ENCODE results near the gene NACAD.

NACAD gene

DNA sequence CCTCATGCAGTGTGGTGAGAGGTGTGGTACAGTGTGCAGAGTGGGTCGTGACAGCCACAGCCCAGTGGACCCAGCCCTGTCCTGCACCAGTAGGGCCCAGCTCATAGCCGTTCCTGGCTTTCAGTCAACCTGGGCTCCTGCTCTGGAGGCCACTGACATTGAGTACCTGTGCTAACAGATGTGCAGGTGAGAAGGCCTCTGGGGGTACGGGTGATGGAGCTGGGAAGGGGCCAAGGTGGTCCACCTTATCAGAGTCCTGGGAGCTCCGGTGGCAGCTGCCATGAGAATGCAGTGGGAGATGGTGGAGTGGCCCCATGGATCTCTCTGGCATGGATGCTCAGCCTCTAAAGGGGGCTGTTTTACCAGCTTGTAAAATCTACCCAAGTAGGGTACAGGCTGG, 28.8 kb upstream of the NACAD start:
- no peak overlapping the region for H3K27ac ChIP-seq (ENCODE audit: extremely low read depth, low read depth, low read length)

GRCh38 chr7:45116048-45116447, 27.3 kb upstream of the NACAD start:
- ChIA-PET POLR2A (no interaction called here), CTCF (interaction anchor here (0.9 to 1.8 kb wide), 2 partner anchors 20 to 144 kb away, joined by 3 to 8 read pairs; no protein-coding TSS in a partner anchor)
- H3K27ac ChIP-seq (ENCODE audit: extremely low read depth, low read depth, low read length), result no peak overlapping the region
- H3K9me3 ChIP-seq (ENCODE audit: control insufficient read depth, insufficient read depth, low read depth, low read length), result no peaks in the 10 kb centered on the region
- H3K36me3 ChIP-seq (ENCODE audit: control insufficient read depth in 2 of 2, insufficient read depth in 1 of 2, low read length in 2 of 2), result no peaks in the 10 kb centered on the region
- no peak overlapping the region for H3K4me3 ChIP-seq (ENCODE audit: low read depth, low read length)
- TF ChIP-seq ZNF280C (tag by site-specific recombination; IDR thresholded peaks at IDR 0.05) (no peak), ZNF560 (tag by site-specific recombination; IDR thresholded peaks at IDR 0.05; ENCODE audit: borderline replicate concordance) (no peak), ZFP69B (tag by site-specific recombination; IDR thresholded peaks at IDR 0.05) (no peak), ZNF19 (tag by site-specific recombination; IDR thresholded peaks at IDR 0.05; ENCODE audit: low read depth) (no peak), ZBTB7A (tag by site-specific recombination; IDR thresholded peaks at IDR 0.05; ENCODE audit: low read depth) (no peak), ZNF155 (tag by site-specific recombination; IDR thresholded peaks at IDR 0.05) (no peak), SP7 (tag by site-specific recombination; IDR thresholded peaks at IDR 0.05) (no peak)
- no peaks in the 10 kb centered on the region for H3K4me1 ChIP-seq (ENCODE audit: control insufficient read depth, insufficient read depth, low read length)

More for the DNA sequence above, 28.8 kb upstream of the NACAD start:
- no peaks in the 10 kb centered on the region for H3K4me1 ChIP-seq (ENCODE audit: control insufficient read depth, insufficient read depth, low read length)
- ChIA-PET POLR2A (no interaction called here), CTCF (interaction anchor here (0.6 kb wide), 1 partner anchor 28 kb away, joined by 4 read pairs; no protein-coding TSS in a partner anchor)
- H3K9me3 ChIP-seq (ENCODE audit: control insufficient read depth, insufficient read depth, low read depth, low read length), result no peaks in the 10 kb centered on the region
- no peak overlapping the region for H3K4me3 ChIP-seq (ENCODE audit: low read depth, low read length)
- no peaks in the 10 kb centered on the region for H3K36me3 ChIP-seq (ENCODE audit: control insufficient read depth in 2 of 2, insufficient read depth in 1 of 2, low read length in 2 of 2)
- TF ChIP-seq ZNF624 (tag by site-specific recombination; IDR thresholded peaks at IDR 0.05), result no peak
- no peak for TF ChIP-seq HOXC10 (CRISPR knock-in tag; IDR thresholded peaks at IDR 0.05)
- no peak for TF ChIP-seq TCF7L2 (IDR thresholded peaks at IDR 0.05; ENCODE audit: borderline replicate concordance, low read depth, low read length)
- no peak for TF ChIP-seq ZNF335 (tag by site-specific recombination; conservative IDR thresholded peaks at IDR 0.05)
- TF ChIP-seq ZBTB7A (tag by site-specific recombination; IDR thresholded peaks at IDR 0.05; ENCODE audit: low read depth), result no peak
- TF ChIP-seq, protein P1, sequence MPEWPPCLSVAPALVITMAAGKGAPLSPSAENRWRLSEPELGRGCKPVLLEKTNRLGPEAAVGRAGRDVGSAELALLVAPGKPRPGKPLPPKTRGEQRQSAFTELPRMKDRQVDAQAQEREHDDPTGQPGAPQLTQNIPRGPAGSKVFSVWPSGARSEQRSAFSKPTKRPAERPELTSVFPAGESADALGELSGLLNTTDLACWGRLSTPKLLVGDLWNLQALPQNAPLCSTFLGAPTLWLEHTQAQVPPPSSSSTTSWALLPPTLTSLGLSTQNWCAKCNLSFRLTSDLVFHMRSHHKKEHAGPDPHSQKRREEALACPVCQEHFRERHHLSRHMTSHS (tag by site-specific recombination; IDR thresholded peaks at IDR 0.05), result no peak
- TF ChIP-seq ZNF146 (tag by site-specific recombination; IDR thresholded peaks at IDR 0.05), result no peak
- no peak for TF ChIP-seq ZNF544 (tag by site-specific recombination; IDR thresholded peaks at IDR 0.05)
- no peak for TF ChIP-seq ZSCAN30 (tag by site-specific recombination; IDR thresholded peaks at IDR 0.05)
- TF ChIP-seq ZNF654 (tag by site-specific recombination; IDR thresholded peaks at IDR 0.05; ENCODE audit: low read depth), result no peak
- no peak for TF ChIP-seq ZNF362 (tag by site-specific recombination; IDR thresholded peaks at IDR 0.05)
- TF ChIP-seq, protein P2, sequence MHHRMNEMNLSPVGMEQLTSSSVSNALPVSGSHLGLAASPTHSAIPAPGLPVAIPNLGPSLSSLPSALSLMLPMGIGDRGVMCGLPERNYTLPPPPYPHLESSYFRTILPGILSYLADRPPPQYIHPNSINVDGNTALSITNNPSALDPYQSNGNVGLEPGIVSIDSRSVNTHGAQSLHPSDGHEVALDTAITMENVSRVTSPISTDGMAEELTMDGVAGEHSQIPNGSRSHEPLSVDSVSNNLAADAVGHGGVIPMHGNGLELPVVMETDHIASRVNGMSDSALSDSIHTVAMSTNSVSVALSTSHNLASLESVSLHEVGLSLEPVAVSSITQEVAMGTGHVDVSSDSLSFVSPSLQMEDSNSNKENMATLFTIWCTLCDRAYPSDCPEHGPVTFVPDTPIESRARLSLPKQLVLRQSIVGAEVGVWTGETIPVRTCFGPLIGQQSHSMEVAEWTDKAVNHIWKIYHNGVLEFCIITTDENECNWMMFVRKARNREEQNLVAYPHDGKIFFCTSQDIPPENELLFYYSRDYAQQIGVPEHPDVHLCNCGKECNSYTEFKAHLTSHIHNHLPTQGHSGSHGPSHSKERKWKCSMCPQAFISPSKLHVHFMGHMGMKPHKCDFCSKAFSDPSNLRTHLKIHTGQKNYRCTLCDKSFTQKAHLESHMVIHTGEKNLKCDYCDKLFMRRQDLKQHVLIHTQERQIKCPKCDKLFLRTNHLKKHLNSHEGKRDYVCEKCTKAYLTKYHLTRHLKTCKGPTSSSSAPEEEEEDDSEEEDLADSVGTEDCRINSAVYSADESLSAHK (tag by site-specific recombination; IDR thresholded peaks at IDR 0.05), result no peak
- TF ChIP-seq ZNF514 (tag by site-specific recombination; IDR thresholded peaks at IDR 0.05), result no peak
- no peak for TF ChIP-seq ZNF157 (tag by site-specific recombination; IDR thresholded peaks at IDR 0.05)
- no peak for TF ChIP-seq GLI2 (tag by site-specific recombination; IDR thresholded peaks at IDR 0.05; ENCODE audit: borderline replicate concordance, low read depth)
- TF ChIP-seq KLF7 (tag by site-specific recombination; IDR thresholded peaks at IDR 0.05; ENCODE audit: borderline replicate concordance), result no peak
- no peak for TF ChIP-seq ZBTB6 (tag by site-specific recombination; IDR thresholded peaks at IDR 0.05)
- TF ChIP-seq SETDB1 (IDR thresholded peaks at IDR 0.05; ENCODE audit: insufficient read length, low read length), result no peak
- no peak for TF ChIP-seq OSR2 (tag by site-specific recombination; IDR thresholded peaks at IDR 0.05)

All from HEK293 (cell line).